WTC11 (cell line): ENCODE data around the gene REEP6.

Experiments used
- CTCF ChIP-seq: fragments of 200-600 bp; IDR thresholded peaks from 2 replicates; pipeline ENCODE4 v1.8.0; 2022; ENCODE audit warnings: antibody characterized with exemption
- NR3C1 ChIP-seq: sonication (generic); formaldehyde crosslinking; conservative IDR thresholded peaks from 2 replicates; pipeline ENCODE4 v1.8.1; 2023; ENCODE audit warnings: low read depth, mild to moderate bottlenecking, missing genetic modification reagents
- SMAD4 ChIP-seq: sonication (generic); formaldehyde crosslinking; IDR thresholded peaks from 2 replicates; pipeline ENCODE4 v1.8.0; 2022; ENCODE audit warnings: mild to moderate bottlenecking, missing genetic modification reagents
- TF ChIP-seq, protein P1 (sequence below): sonication (generic); formaldehyde crosslinking; IDR thresholded peaks from 2 replicates; pipeline ENCODE4 v1.8.1; 2023; ENCODE audit warnings: mild to moderate bottlenecking, missing genetic modification reagents, moderate library complexity

GRCh38 chr19:1505991-1506881 is 15.3 kb downstream of the REEP6 start:
- TF ChIP-seq CTCF (no peak), NR3C1 (no peak), SMAD4 (CRISPR knock-in tag) (no peak)
- TF ChIP-seq, protein P1, sequence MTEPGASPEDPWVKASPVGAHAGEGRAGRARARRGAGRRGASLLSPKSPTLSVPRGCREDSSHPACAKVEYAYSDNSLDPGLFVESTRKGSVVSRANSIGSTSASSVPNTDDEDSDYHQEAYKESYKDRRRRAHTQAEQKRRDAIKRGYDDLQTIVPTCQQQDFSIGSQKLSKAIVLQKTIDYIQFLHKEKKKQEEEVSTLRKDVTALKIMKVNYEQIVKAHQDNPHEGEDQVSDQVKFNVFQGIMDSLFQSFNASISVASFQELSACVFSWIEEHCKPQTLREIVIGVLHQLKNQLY (CRISPR knock-in tag): no peak
